Calu3 (cell line): ENCODE results near the gene PDCL3. TPM values are rescaled to one million over a fixed set of nuclear protein-coding genes. Genes with fewer than 3 reads are reported as not detected.

Experiments used
- BruUV-seq: library from RNA; stranded (reverse); fragments of 400-500 nt; replicated peaks from 2 replicates; lab custom pipeline; 2021; lab: Mats Ljungman, UMichigan
- CTCF ChIA-PET: fragments of 300-600 bp; sonication (Branson Sonifier 250); formaldehyde crosslinking; loops from one replicate; lab custom pipeline; 2022; ENCODE audit warnings: antibody characterized with exemption; lab: Charles Lee
- DNase-seq: peaks from one replicate; pipeline ENCODE4 v3.0.0; 2022
- H3K27ac Mint-ChIP-seq: one replicate; pipeline ENCODE4 v1.8.0; 2022; ENCODE audit warnings: mixed read lengths; ENCODE audit not compliant: unreplicated experiment
- H3K27me3 Mint-ChIP-seq: one replicate; pipeline ENCODE4 v1.8.0; 2022; ENCODE audit warnings: mixed read lengths; ENCODE audit not compliant: unreplicated experiment
- H3K36me3 Mint-ChIP-seq: one replicate; pipeline ENCODE4 v1.8.0; 2022; ENCODE audit warnings: mild to moderate bottlenecking, moderate library complexity, mixed read lengths; ENCODE audit not compliant: insufficient read depth, unreplicated experiment
- H3K4me1 Mint-ChIP-seq: one replicate; pipeline ENCODE4 v1.8.0; 2022; ENCODE audit warnings: mild to moderate bottlenecking, low read depth, mixed read lengths; ENCODE audit not compliant: unreplicated experiment
- H3K4me3 Mint-ChIP-seq: one replicate; pipeline ENCODE4 v1.8.0; 2022; ENCODE audit warnings: mild to moderate bottlenecking, low read depth, moderate library complexity, mixed read lengths; ENCODE audit not compliant: unreplicated experiment
- H3K9me3 Mint-ChIP-seq: one replicate; pipeline ENCODE4 v1.8.0; 2022; ENCODE audit warnings: low read depth, mixed read lengths; ENCODE audit not compliant: unreplicated experiment
- intact Hi-C: fragments of 100-400 bp; cut with micrococcal nuclease; formaldehyde crosslinking; loops from one replicate; pipeline ENCODE4 v1.10.0; 2022; ENCODE audit not compliant: unreplicated experiment
- total RNA-seq: library from RNA; stranded (reverse); gene quantifications from 2 replicates; pipeline ENCODE4 v1.2.3, GENCODE V29; 2022
- TF ChIP-seq, protein P1 (sequence below): fragments of 200-600 bp; IDR thresholded peaks from one replicate; pipeline ENCODE4 v1.8.0; 2022; ENCODE audit warnings: antibody characterized with exemption; ENCODE audit not compliant: unreplicated experiment

The PDCL3 gene
- total RNA-seq, 1 experiment from 2014 or later, result 23.0 TPM

DNA sequence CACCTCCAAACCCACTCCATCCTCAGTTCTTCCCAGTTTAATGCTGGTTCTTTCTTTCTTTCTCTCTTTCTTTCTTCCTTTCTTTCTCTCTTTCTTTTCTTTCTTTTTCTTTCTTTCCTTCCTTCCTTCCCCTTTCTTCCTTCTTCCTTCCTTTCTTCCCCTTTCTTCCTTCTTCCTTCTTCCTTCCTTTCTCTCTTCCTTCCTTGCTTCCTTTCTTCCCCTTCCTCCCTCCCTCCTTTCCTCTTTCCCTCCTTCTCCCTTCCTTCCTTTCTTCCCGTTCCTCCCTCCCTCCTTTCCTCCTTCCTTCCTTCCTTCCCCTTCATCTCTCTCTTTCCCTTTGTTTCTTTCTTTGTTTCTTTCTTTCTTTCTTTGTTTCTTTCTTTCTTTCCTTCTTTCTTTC, 50.9 kb downstream of the PDCL3 start:
- no TSS peak for BruUV-seq
- TF ChIP-seq, protein P1, sequence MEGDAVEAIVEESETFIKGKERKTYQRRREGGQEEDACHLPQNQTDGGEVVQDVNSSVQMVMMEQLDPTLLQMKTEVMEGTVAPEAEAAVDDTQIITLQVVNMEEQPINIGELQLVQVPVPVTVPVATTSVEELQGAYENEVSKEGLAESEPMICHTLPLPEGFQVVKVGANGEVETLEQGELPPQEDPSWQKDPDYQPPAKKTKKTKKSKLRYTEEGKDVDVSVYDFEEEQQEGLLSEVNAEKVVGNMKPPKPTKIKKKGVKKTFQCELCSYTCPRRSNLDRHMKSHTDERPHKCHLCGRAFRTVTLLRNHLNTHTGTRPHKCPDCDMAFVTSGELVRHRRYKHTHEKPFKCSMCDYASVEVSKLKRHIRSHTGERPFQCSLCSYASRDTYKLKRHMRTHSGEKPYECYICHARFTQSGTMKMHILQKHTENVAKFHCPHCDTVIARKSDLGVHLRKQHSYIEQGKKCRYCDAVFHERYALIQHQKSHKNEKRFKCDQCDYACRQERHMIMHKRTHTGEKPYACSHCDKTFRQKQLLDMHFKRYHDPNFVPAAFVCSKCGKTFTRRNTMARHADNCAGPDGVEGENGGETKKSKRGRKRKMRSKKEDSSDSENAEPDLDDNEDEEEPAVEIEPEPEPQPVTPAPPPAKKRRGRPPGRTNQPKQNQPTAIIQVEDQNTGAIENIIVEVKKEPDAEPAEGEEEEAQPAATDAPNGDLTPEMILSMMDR, result no peak
- Mint-ChIP-seq H3K4me1 (no peaks in the 10 kb centered on the region), H3K9me3 (no peaks in the 10 kb centered on the region), H3K27ac (no peak overlapping the region), H3K27me3 (peaks cover 17% of the 10 kb centered on the region), H3K36me3 (no peaks in the 10 kb centered on the region), H3K4me3 (no peak overlapping the region)
- intact Hi-C loops, result loop anchor here (5.0 to 10.0 kb wide), 2 partner anchors 121 to 214 kb away; no protein-coding TSS in a partner anchor
- CTCF ChIA-PET, result no interaction called here
- DNase-seq, result no peak

DNA sequence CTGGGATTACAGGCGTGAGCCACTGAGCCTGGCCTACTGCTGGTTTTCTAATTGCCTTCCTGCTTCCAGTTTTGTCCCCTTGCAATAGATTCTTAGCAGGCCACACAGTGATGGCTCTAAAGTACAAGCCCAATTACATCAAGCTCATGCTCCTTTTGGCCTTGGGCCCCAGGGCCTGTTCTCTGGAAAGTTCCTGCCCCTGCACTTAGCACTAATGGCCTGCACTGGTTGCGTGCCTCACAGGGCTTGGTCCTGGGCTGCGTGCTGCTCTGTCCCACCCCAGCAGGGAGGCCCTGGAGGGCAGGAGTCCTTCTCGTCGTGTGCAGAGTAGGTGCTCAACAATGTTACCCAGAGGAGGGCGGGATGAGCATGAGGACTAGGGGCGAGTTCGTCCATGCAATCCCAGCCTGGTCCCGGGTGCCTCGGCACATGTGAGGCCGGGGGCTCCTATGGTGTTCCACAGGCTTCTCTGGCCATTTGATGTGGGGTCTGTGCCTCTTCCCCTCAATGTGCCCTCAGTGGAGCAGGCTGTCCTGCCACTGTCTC, 51.7 kb downstream of the PDCL3 start:
- no peaks in the 10 kb centered on the region for H3K9me3 Mint-ChIP-seq
- no peaks in the 10 kb centered on the region for H3K36me3 Mint-ChIP-seq
- no peak overlapping the region for H3K27ac Mint-ChIP-seq
- TF ChIP-seq, protein P1, result no peak
- no TSS peak for BruUV-seq
- H3K4me1 Mint-ChIP-seq, result no peaks in the 10 kb centered on the region
- no peak for DNase-seq
- no peak overlapping the region for H3K4me3 Mint-ChIP-seq
- H3K27me3 Mint-ChIP-seq, result peaks cover 25% of the 10 kb centered on the region
- intact Hi-C loops, result loop anchor here (5.0 to 10.0 kb wide), 2 partner anchors 120 to 213 kb away; no protein-coding TSS in a partner anchor
- CTCF ChIA-PET, result no interaction called here

DNA sequence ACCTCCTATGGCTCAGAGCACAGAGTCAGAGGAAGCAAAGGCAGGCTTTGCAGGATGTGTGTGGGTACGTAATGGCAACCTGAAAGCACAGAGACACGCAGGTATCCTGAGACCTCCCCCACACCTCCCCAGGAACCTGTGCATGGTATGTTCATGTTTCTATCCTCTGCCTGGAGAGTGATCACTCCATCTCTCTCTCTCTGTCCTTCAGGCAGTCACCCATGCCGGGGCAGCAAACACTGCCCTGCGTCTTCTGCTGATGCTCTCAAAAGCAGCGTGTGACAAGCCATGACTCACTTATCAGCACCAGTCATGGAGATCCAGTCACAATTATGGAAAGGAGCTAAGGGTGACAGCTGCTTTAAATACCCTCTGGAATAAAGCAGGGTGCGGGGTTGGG, 52.7 kb downstream of the PDCL3 start:
- intact Hi-C loops, result loop anchor here (10.0 kb wide), 1 partner anchor 119 kb away; no protein-coding TSS in a partner anchor
- BruUV-seq, result no TSS peak
- no peaks in the 10 kb centered on the region for H3K4me1 Mint-ChIP-seq
- H3K4me3 Mint-ChIP-seq, result no peak overlapping the region
- no peaks in the 10 kb centered on the region for H3K36me3 Mint-ChIP-seq
- peaks cover 32% of the 10 kb centered on the region for H3K27me3 Mint-ChIP-seq
- TF ChIP-seq, protein P1, result no peak
- DNase-seq, result no peak
- H3K27ac Mint-ChIP-seq, result no peak overlapping the region
- no peaks in the 10 kb centered on the region for H3K9me3 Mint-ChIP-seq
- CTCF ChIA-PET, result no interaction called here

DNA sequence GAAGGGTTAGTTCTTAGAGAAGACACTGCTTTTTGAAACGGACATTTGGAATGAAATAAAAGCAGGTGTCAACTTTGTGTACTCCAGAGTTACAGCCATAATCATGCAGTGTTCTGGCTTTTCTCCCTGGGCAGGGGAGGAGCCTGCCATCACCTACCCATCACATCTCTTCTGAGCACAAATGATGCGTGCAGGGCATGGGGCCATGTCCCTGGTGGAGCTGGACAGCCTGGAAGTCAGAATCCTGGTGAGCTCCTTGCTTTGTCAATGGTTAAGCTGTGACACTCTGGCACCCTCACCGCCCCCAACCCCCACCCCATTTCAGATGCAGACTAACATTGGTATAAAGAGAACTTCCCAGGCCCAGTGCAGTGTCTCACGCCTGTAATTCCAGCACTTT, 53.1 kb downstream of the PDCL3 start:
- no peak for DNase-seq
- Mint-ChIP-seq H3K4me1 (no peaks in the 10 kb centered on the region), H3K27me3 (peaks cover 36% of the 10 kb centered on the region), H3K27ac (no peak overlapping the region), H3K36me3 (no peaks in the 10 kb centered on the region), H3K9me3 (peaks cover 3% of the 10 kb centered on the region), H3K4me3 (no peak overlapping the region)
- TF ChIP-seq, protein P1, result no peak
- BruUV-seq, result no TSS peak
- CTCF ChIA-PET, result no interaction called here
- intact Hi-C loops, result loop anchor here (10.0 kb wide), 1 partner anchor 119 kb away; no protein-coding TSS in a partner anchor
